GM13977 (cell line): Measurements from ENCODE around the gene QKI.

Source experiments
- DNase-seq: peaks from one replicate; pipeline ENCODE4 v3.0.0; 2012; ENCODE audit warnings: low spot score
- CTCF ChIP-seq: IDR thresholded peaks from 2 replicates; pipeline ENCODE4 v1.5.1; 2012; ENCODE audit warnings: mild to moderate bottlenecking, control low read depth; ENCODE audit not compliant: insufficient read depth; ENCODE audit errors: extremely low read depth, missing control alignments
- in situ Hi-C: fragments of 300-500 bp; cut with MboI; formaldehyde crosslinking; loops from one replicate; pipeline ENCODE4 v1.12.0; 2022; ENCODE audit warnings: low sequenced_read_pairs, low pct_unique_long_range_greater_than_20kb, mixed read lengths, inconsistent platforms; ENCODE audit not compliant: unreplicated experiment

QKI gene

GRCh38 chr6:163444077-163444476 lies 29.6 kb downstream of the QKI start:
- no peak for DNase-seq
- TF ChIP-seq CTCF: no peak
- in situ Hi-C loops: no loop called here

- no peak for DNase-seq
- TF ChIP-seq CTCF: no peak
- in situ Hi-C loops: no loop called here
These were observed 32.0 kb downstream of the QKI start for GRCh38 chr6:163446549-163446948.

- TF ChIP-seq CTCF: no peak
- in situ Hi-C loops: no loop called here
- no peak for DNase-seq
These were observed 34.6 kb downstream of the QKI start for GRCh38 chr6:163449076-163449475.

GRCh38 chr6:163454425-163454824 lies 39.9 kb downstream of the QKI start:
- DNase-seq: no peak
- TF ChIP-seq CTCF: no peak
- in situ Hi-C loops: loop anchor here (25.0 kb wide), 1 partner anchor 258 kb away; no protein-coding TSS in a partner anchor

GRCh38 chr6:163455552-163455951 lies 41.0 kb downstream of the QKI start:
- no peak for TF ChIP-seq CTCF
- in situ Hi-C loops: loop anchor here (25.0 kb wide), 1 partner anchor 257 kb away; no protein-coding TSS in a partner anchor
- no peak for DNase-seq

GRCh38 chr6:163457637-163458561 lies 43.4 kb downstream of the QKI start:
- no peak for DNase-seq
- in situ Hi-C loops: loop anchor here (25.0 kb wide), 1 partner anchor 254 kb away; no protein-coding TSS in a partner anchor

More at GRCh38 chr6:163457637-163458561, 43.4 kb downstream of the QKI start:
- TF ChIP-seq CTCF: no peak
